HG02678 (cell line): ENCODE results near the gene ABLIM1.

ENCODE experiments used
- ATAC-seq: cut with Tn5 transposase; IDR thresholded peaks from one replicate; pipeline ENCODE4 v1.9.1; 2021; ENCODE audit warnings: mild to moderate bottlenecking, moderate library complexity; ENCODE audit not compliant: unreplicated experiment

ABLIM1 gene

DNA sequence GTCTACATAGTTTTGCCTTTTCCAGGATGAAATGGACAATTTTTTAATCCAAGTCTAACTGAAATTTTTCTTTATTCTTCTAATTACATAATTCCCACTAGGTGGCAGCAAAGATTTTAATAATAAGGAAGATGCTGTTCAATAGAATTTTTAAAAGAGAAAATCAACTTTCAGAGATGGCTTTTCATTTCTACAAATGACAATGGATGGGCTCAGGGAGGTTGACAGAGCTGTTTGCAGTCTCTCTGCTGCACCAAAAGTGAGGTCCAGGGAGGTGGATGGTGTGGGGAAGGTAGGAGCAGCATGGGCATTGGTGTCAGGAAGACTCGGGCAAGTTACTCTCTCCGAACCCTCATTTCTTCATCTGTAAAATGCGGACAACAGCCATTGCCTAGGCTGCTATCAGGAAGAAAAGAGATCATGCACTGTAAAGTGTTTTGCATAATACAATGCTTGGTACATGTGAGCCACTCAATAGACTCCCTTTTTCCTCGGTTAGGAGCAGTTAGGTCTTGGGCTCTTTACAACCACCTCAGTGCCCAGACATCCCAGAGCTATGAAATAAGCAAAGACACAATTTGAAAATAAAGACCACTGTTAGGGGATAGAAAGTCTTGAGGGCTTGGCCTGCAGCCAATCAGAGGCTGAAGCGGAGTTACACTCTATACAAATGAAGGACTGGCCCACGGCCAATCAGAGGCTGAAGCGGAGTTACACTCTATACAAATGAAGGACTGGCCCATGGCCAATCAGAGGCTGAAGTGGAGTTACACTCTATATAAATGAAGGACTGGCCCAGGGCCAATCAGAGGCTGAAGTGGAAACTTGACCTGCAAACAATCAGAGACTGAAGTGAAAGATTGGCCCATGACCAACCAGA is 107.1 kb downstream of the ABLIM1 start:
- ATAC-seq, result no peak

DNA sequence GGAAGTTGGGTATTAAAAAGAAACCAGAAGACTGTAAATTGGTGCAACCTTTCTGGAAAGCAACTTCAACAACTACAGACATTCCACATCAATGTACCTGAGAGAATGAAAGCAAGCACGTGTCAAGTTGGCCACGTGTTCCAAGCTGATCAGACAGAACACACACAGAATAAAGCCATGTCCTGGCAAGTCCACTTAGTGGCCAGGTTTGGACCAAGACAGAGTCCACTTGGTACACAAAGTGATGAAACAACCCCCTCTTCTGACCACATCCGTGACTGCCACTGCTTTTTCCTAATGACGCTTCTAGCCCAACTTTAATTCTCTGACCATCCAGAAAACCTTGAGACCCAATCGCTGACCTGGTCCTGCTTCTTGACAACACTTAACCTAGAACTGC is 109.4 kb downstream of the ABLIM1 start:
- no peak for ATAC-seq

DNA sequence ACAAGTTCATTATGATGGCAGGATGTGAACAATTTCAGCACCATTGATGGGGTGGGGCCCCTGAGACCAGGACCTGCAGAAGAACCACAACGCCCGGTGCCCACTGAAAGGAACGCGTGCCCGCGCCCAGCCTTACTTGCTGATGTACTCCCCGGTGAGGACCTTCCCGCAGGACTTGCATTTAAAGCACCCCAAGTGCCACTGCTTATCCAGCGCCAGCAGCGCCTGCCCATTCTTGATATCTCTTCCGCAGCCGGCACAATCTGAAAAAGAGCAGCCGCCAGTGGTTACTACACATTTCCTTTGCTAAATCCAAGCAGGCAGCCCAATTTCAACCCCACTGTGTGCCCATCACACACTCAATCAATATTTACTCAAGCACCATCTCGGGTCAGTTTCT is 110.6 kb downstream of the ABLIM1 start:
- no peak for ATAC-seq

DNA sequence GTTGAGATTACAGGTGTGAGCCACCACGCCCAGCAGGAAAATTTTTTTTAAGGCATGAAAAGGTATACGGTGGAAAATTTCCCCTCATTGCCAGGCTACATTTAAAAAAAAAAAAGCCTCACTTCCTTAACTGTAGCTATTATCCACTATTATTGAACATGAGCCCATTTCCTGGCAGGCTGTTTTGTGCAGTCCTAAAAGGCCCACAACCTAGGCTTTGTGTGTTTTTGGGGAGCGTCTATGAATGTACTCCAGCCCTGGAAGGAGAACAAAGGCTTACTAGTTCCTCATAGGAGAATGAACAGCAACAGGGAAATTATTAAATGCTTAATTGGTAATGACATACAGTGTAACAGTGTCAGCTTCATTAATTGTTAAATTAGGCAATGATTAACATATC is 111.0 kb downstream of the ABLIM1 start:
- no peak for ATAC-seq

DNA sequence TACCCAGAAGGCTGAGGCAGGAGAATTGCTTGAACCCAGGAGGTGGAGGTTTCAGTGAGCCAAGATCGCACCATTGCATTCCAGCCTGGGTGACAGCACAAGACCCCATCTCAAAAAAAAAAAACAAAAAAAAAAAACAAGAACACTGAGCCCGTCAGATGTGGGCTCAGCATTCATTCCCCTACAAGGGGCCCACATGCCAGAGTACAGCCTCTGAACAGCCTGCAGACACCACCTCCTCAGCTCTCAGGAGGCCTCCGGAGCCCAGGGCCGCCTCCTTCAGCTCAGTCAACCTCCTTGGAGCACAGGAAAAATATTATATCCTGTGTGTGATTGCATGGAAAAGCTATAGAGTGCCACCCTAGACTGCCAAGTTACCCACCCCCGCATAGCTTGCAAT is 112.3 kb downstream of the ABLIM1 start:
- no peak for ATAC-seq

DNA sequence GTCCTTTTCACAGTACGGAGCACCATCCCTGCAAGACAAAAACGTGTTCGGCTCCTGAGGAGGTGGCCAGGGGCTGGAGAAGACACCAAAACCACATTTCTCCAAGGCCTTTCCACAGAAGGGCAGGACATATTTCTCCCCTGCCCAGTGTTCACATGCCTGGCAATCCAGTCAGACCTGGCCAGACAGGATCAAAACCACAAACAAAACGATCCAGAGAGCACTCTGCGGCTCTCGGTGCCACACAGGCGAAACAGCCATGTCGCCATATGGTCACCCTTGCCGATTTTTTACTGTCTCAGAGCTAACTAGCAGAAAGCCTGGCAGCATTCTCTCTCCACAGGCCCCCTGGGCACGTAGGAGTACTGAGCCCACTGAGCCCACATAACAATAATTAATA is 113.0 kb downstream of the ABLIM1 start:
- no peak for ATAC-seq

DNA sequence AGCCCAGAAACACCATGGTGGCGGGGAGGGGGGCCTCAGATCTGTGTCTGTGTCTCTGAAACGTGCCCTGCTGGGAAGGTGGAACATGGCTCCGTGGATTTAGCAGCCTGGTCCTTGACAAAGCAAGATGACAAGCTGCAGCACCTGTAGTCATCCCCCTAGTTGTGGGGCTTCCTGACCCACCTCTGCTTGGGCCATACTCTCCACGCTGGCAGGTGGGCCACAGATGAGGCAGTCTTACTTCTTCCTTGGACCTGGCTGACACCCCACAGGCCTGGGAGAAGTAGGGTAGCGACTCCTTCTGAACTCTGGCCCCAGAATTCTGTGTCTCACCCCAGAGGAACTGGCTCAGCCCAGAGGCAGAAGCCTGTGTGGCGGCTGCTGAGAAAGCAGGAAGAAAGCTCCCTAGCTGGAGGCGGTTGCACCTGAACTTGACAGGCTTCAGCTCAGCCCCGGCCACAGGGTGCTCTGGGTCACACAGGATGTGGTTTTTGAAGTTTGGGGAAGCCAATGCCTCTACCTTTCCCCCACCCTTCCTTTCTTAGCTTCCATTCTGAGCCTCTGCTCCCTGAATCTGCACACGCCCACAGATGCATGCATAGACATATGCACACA is 113.9 kb downstream of the ABLIM1 start:
- peak; percentile 98 for ATAC-seq

DNA sequence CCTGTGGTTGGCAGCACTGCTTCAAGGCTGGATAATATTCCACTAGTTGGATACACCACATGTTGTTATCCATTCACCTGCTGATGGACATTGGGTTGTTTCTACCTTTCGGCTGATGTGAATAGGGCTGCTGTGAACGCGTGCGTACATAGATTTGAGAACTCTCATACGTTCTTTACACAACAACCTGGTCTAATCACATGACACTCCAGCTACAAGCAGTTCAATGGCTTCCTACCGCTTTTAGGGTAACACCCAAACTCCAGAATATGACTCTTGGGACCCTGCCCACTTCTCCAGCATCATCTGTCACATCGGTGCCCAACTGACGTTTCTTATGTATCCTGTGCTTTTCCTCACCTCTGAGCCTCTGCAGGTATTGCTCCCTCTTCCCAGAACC is 114.6 kb downstream of the ABLIM1 start:
- ATAC-seq, result no peak

DNA sequence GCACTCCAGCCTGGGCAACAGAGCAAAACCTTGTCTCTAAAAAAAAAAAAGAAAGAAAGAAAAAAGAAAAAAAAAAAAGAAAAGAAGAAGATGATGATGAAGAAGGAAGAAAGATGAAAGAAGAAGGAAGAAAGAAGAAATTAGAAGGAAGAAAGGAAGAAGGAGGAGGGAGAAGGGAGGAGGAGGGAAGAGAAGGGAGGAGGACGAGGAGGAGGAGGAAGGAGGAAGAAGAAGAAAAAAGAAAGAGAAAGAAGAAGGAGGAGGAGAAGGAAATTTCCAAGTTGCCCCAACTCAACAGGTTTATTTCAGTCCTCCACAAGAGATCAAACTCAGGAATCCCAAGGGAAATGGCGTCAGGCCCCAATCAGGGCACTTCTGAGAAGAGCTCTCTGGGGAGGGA is 115.7 kb downstream of the ABLIM1 start:
- ATAC-seq, result no peak

DNA sequence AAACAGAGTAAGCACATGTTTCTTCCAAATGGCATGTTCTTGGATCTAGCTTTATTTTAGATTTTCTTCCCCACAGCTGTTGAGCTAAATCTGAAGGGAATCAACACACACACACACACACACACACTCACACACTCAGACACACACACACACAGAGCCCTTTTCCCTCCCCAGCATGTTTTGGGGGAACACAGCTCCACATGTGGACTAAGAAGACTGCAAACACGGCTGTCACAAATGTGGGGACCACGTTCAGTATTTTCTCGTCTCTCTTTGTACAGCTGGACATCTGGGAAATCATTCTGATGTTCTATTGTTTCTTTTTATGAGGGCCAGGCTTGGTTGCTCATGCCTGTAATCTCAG is 116.3 kb downstream of the ABLIM1 start:
- ATAC-seq, result no peak

DNA sequence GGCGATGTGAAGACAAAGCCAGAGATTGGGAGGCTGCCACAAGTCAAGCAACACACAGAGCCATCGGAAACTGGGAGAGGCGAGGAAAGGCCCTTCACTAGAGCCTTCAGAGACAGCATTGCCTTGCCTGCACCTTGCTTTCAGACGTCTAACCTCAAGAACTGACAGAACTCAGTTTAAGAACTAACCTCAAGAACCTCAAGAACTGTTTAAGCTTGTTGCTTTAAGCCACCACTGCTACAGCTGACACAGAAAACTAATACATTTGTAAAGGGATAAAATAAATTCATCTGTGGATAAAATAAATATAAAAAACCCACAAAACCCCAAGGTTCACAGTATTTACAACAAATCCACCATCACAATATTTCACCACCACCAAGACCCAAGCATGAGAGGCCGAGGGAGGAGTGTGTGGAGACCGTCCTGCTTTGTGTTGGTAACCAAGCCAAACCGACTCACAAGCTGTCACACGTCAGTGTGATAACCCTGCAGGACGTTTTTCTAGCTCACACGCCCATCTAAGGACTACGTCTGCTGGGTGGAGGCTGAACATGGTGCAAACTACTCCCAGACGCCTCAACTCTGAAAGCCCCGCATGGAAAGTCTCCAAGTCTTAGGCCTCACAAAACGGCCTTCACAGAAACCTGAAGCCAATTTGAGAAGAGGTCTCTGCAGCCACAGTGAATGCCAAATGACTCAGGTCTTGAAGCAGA is 116.8 kb downstream of the ABLIM1 start:
- peak; percentile 27 for ATAC-seq

DNA sequence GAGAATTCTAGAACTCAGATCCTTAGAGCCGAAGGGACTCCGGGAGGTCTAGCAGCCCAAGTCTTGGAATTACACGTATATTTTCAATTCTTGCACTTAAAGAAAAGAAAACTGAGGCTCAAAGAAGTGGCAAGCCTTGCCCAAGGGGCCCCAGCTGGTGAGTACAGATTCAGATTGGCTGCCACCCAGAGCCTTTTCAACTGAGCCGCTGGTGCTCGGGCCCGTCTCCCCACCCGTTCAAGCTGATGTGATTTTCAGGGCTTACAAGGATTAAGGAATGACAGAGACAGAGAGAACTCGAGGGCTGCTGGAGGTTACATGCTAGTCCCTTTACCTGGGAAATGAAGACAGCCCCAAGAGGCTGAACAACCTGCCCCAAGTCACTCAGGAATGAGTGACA is 117.8 kb downstream of the ABLIM1 start:
- ATAC-seq, result no peak

DNA sequence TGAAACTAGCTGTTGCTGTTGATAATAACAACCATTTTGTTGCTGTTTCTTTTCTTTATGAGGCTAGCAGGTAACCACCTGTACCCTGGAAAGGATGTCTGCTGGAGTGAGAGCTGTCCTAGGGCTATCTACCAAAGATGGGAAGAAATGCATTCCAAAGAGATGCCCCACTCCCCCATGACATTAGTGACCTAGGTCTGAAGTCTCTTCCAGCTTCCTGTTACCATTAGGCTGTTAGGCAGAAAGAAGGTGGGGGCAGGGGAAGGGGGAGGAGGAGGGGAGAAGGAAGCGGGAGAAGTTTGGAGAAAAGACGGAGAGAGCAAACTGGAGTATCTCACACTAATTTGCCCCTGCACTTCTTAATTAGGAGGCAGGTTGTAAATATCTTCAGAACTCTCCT is 118.5 kb downstream of the ABLIM1 start:
- no peak for ATAC-seq

DNA sequence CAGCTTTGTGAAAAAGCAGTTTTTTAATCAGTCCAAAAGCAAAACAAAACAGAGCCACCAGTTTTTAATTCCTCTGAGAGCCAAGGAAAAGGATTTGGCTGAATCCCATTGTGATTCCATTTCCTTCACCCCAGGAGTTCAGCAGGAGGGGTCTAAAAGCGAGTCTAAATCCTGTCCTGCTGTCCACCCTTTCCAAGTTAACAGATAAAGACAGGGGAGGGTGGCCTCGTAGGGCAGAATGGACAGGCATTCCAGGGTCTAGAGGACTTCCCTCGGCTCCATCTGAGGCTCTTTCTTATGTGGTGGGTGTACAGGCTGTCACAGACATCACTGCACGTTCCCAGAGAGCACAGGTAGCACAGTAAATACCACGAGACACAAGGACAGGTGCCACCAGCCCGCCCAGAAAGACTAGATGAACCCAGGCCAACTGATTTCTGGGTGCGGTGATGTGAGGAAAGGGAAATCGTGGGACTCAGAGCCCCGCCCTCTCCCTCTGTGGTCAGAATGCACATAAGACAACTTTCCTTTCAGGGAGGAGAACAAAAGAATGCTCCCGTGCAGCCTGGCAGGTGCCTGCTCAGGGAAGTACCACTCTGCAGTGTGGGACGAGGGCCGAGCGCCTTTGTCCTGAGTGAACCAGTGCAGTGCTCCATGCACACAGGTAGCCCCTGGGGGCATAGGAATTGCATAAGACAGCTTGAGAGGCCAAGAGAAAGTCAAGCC is 119.7 kb downstream of the ABLIM1 start:
- ATAC-seq, result peak; percentile 47

DNA sequence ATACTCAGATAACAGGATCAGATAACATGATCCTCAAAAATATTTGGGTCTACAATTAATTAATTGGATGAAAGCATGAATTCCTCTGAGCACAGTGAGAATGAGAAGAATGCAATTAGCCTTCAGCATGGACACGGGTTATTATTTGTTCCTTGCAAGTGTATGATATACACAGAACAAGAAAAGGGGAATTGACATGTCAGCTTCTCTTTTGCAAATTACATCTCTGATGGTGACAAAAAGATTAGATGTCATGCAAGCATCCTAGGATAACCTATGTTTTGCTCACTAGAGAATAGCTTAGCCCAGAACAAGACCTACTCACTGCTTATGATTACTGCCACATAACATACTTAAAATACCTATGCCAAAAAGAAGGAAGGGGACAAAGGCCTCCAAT is 120.3 kb downstream of the ABLIM1 start:
- ATAC-seq, result no peak

DNA sequence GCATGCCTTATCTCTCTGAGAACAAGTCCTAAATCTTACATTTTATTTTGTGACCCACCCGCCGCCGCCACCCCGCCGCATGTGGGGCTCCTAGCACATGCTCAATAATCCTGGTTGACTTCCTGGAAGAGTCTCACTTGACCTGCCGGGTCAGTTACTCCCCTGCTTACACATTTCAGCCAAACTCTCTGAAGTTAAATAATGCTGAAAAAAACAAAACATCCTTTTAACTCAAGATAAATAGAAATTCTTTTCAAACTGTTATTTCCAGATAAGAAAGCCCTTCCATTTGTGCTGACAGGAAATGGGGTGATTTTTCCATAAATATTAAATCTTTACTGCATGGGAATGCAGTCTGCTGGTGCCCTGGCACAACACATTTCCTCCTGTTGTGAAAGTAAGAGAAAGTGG is 123.5 kb downstream of the ABLIM1 start:
- no peak for ATAC-seq

DNA sequence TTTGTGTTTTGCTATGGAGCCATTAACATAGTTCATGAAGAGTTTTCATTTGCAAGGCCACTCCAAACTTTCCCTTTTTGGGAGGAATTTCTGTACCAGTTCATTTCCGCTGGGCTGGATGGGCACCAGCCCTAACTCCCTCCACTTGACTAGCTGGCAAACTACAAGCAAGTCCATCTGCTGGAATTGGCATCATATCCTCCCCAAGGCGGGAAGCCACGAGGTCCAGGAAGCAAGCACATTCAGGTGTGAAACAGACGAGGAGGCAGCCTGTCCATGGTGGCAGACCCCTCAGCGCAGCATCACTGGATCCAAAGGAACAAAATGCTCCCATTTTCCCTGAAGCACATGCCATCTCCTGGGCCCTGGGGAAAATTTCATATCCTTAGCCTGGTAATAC is 125.8 kb downstream of the ABLIM1 start:
- no peak for ATAC-seq

DNA sequence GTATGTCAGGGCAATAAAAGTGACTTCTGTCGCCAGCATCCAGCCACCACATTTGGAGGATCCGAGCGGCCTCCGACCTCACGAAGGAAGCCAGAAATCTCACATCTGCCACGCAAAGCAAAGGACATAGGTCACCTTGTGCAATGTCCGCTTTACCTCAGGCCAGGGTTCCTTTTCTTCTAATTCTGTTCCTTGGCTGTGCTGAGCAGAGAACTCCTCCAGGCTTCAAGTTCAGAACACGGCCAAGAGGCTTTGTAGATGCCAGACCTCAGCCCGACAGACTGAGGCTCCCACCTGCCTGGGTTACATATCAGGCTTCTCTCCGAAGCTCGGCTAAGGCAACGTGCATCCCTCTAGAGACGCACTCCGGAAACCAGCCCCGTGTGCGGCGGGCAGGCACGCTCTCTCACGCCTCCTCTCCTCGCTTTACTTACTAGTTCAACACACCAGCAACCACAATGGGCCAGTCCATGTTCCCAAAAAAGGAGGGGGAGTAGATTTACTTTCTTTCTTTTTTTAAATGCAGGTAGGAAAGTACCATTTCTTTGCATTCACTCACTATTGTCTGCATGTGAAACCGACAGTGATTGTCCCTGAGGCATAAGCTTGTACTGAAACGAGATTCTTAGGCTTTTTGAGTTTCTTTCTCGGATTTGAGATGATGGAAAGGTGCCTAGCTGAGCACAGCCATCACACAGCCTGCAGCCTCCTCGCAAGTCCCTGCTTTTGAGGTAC is 131.4 kb downstream of the ABLIM1 start:
- ATAC-seq, result peak; percentile 95

DNA sequence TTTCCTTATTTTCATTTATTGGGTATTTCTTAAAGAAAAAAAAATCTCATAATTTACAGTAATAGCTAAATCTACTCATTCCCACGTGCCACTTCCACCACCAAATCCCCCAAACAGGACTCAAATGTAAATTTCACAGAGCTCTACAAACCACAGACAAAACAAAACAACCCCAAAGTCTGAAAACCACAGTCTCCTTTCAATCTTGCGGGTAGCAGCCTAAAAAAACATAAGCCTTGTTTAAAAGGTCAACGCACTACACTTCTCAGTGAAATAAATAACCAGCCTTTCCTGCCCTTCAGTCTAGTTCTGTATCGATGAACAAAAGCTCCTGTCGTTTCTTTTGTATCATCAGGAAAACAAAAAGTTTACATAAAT is 132.0 kb downstream of the ABLIM1 start:
- peak; percentile 40 for ATAC-seq

DNA sequence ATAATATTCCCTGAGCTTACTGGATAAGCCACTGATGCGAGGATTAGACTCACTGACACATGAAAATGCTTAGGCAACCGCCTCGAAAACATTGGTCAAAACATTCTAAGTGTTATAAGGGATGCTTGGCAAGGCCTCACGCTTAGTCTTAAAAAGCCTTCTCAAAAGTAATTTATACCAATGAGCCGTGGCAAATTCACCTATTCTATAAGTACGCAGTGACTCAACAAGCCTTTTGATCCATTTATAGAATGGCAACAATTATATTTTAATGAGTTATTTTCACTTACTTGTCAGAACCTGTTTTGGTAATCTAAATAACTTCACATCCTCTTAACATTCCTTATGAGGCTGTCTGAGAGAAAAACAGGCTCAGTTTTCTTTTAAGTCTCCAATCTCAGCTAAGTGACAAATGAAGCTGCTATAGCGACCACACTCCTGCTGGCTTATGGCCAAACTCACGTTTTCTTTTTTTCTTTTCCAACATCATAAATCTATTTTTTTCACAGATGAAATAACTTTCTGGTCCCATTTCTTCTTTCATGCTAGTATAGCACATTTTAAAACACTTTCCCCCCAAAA is 132.6 kb downstream of the ABLIM1 start:
- no peak for ATAC-seq
